IPS-NIHi11 (cell line): Measurements from ENCODE around the gene CCDC122.

ENCODE experiments used
- DNase-seq: peaks from one replicate; pipeline ENCODE4 v3.0.0; 2012; ENCODE audit warnings: mixed read lengths, low spot score

CCDC122 gene

DNA sequence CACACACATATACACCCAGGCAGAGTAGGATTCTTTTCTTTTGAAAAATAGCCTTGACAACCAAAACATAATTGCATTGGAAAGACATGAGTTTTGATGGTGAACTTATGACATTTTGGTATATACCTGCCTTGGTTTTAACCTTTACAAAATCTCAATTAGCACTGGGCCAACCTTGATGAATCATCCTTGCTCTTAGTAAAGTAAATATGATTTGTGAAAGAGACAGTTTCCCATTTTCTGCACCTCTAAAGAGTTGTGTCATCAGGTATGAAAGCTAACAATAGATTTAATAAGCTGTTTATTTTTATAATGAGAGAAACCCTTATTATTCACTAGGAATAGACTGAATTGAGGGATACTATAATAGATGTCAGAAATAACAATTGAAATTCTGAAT is 77.0 kb downstream of the CCDC122 start:
- no peak for DNase-seq

DNA sequence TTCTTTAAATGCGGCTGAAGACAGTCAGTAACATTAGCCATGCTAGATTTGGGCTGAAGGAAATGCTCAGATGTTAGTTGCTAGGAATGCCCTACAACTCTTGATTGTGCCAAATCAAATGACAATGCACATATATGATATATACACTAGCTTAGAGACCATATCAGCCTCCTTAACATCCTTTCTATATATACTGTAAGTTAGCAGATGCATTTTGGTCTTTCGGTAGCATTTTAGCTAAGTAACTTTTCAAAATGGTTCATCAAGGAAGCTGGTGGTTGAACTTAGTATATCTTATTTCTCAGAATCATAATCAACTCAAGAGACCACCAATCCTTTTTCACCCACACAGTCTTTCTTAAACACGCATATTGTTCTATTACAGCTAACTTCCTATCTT is 78.7 kb downstream of the CCDC122 start:
- no peak for DNase-seq

DNA sequence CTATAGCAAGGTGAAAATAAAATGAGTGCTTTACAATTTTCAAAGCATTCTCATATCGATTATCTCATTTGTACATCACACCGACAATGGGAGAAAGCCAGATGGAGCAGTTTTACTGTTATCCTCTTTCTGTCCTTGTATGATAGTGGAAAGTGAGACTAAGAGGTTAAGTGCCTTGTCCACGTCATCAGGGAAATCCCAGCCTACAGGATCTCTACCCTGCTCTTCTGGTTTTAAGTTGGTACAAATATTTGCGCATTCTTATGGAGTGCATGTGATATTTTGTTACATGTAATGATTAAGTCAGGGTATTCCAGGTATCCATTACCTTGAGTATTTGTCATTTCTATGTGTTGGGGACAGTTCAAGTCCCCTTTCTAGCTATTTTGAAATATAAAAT is 80.3 kb downstream of the CCDC122 start:
- DNase-seq: no peak

DNA sequence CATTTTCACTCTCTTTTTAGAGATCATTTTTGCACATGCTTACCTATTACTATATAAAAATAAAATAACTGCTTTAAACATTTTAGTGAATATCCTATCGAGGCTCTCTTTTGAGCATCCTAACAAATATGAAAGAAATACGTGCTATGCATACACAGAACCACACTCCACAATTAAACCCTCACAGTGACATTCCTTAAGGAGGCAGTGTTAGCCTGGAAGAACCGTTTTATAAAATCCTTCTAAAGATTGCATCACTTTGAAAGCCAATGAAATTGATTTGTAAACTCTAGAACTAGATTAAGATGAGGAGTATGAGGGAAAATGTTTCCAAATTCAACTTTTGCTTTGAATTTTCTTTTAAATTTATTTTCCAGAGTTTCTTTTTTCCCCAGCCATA is 81.7 kb downstream of the CCDC122 start:
- DNase-seq: no peak

DNA sequence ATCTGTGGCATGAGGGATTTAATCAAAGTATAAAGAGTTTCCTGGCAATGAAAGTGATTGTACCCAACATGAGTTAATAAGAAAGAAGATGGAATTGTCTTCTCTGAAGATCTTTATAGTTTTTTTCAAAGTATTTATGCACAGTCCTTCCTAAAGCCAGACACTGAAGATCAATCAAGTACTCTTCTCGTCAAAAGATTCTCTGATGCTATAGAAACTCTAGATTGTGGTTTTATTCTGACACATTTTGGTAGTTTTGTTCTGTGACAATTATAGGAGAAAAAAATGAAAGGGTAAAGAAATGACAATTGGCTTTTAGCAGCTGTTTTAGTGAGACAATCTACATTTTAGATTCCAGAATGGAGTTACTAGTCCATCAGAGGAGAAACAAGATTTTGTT is 82.4 kb downstream of the CCDC122 start:
- DNase-seq: no peak

DNA sequence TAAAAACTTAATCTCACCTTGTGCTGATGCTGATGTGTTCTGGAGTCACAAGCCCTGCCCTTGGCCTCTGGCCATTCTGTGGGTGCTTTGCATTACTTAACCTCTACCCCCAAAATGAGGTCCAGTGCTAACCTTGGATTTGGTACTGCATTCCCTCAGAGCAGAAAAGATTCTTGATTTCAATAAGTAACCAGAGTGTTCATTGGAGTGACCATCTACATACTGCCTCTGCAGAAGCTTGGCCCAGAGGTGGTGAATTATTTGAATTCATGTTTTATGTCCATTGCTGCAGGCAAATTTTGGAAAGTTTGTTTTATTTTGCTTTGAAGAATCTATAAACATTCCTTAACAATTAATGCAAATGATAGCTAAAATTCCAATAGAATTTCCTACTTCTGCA is 85.1 kb downstream of the CCDC122 start:
- no peak for DNase-seq

DNA sequence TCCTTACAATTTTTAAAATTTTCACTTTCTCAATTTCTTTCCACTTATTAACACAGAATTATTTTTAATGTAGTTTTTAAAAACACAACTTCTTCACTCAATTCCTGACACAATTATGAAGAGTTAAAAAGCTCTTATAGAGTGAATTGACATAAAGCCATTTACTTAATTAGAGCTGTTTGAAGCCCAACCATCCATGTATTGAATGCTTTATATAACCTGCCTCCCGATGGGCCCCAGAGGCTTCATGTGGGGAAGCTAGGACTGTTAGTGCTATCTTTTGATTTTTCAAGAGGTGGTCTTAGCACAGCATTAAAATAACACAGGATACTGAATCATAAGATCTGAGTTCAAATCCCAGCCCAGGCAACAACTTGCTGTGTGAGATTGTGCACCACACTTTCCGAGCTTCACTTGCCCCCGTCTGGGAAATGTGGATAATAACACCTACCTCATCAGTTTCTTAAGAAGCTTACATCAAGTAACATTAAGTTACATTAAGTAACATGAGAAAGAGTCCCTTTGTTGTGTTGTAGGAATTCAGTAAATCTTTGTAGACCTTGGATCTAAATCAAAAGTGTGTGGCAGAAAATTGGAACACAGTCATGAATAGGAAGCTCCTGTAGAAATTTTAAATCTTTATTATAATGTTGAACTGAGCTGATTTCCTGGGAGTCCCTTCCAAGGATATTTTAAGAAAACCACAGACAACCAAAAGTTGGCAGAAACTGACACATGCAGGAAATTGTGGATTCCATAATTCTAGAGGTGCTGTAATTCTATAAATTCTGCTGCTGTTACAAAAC is 87.3 kb downstream of the CCDC122 start:
- DNase-seq: no peak

DNA sequence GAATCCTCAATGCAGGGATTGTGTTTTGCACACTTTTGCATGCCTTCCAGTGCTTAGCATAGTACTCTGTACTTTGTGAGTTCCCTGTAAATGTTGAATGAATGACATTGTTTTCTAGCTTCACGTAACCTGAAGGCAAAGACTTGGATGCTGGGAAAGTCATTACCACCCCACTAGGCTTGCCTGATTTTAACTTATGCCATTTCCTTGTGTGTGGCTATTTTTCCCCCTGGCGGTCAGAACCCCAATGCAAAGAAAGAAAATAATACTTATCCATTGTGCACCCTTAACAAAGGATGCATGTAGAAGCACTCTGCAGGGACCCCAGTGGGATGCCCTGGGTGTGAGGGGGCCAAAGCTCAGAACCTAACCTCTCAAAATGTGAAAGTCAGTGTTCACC is 91.5 kb downstream of the CCDC122 start:
- DNase-seq: no peak

DNA sequence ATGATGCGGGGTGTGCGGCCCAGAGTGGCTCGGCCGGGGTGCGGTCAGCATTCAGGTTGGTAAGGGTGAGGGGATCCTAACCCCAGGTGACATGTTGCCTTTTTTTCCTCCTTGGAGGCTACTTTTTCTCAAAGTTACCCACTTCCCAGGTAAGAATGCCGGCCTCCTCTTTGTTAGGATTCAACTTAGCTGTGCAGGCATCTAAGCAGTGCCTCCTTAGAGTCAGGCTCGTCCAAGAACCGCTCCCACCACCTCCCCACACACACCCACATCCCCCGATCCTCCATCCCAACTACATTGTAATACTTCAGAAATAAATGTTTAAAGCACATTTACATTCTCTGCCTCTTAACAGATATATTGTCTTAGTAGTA is 92.0 kb downstream of the CCDC122 start:
- DNase-seq: no peak

DNA sequence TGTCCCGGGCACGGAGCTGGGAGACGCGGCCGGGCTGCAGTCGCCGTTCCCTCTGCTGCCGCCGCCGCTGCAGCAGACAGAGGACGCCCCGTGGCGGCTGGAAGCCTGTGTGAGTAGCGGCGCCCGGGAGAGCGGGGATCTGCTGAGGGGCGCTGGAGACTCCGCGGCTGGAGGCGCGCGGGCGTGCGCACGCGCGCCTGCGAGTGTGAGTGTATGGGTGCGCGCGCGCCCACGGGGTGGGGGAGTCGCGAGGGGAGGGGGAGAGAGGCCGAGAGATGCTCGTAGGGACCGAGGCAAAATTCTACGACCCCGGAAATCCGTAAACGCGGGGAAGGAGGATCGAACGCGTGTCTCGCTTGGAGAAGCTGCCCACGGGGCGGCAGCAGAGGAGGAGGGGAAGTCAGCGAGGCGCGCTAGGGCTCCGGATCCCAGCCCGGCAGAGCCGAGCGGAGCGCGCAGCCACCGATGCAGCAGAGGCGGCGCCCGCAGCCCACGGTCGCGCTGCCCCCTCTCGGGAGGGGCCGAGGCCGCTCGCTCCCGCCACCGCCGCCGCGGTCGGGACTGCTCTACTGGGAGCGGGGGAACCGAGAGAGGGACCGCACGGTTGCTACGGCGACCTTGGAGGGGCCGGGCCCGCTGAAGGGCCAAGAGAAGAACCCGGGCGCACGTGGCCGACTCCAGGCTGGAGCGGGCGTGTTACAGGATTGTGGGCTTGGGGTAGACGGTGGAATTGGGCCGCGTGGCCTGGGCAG is 92.6 kb downstream of the CCDC122 start, which contains the start of gene ENOX1:
TSS of gene ENOX1 (minus strand) at position 207 of the 752 bp plus-strand sequence.
- DNase-seq: peak; percentile 67

DNA sequence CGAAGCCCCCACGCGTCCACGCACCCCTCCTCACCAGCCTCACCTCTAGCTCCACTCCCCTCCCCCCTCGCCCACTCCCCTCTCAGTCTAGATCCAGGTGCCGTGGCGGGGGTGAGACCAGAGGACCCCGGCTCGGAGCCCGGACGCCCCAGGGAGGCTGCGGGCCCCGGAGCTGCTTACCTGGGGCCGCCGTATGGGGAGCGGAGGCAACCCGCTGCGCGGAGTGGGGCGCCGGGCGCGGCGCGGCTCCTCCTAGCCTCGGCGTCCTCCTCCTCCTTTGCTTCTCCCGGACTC is 93.1 kb downstream of the CCDC122 start:
- DNase-seq: no peak
